ENCODE results near the gene ESPN.

The ESPN gene

DNA sequence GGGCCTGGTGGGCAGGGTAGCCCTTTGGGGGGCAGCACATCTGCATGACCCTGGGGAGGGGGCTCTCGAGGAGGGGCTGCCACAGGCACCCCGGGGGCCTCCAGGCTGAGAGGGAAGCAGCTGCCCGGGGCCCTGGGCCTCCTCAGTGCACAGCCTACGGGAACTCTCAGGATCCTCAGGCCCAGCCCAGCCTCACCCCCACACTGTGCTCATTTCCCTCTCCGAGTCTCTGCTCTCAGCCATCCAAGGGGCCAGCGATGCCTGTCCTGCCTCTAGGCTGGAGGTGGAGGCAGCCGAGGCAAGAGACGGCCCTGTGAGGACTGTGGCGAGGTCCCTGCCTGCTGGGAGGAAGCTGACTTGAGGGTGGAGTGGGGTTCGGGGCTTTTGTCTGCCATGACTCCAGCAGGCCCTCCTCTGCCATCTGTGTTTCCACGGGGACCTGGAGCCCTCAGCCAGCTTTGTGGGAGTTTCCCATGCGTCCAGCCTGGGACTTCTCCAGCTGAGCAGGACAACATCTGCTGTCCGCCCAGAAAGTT, 74.1 kb downstream of the ESPN start:
- DNase-seq (ENCODE audit: low spot score in 2 of 2) (no peak), ATAC-seq (replicated peaks; ENCODE audit: extremely low read depth, poor library complexity, severe bottlenecking) (no peak)
- peaks cover 11% of the 10 kb centered on the region for H3K4me1 Mint-ChIP-seq
- H3K27me3 Mint-ChIP-seq = peaks cover 26% of the 10 kb centered on the region
- H3K27ac Mint-ChIP-seq (ENCODE audit: low read depth) = no peak overlapping the region
- H3K9me3 Mint-ChIP-seq = no peaks in the 10 kb centered on the region
- no peaks in the 10 kb centered on the region for H3K36me3 Mint-ChIP-seq (ENCODE audit: insufficient read depth)
- H3K4me3 Mint-ChIP-seq = no peak overlapping the region

DNA sequence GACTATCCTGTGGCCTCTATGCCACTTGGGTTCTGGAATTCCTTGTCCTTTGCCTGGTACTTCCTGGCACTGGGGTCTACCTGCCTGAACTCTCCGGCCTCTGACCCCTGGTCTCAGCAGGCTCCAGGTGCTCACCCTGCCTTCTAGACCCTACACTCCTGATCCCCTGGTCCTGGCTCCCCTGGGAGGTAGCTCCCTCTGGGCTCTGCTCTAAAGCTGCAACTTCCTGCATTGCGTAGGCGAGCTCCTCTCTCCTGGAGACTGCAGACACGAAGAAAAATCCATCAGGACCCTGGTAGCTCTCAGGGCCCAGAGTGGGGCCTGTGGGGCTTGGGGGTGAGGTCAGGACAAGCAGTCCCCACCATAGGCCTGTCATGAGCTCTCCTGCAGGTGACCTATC, 74.7 kb downstream of the ESPN start:
- Mint-ChIP-seq H3K4me3 (no peak overlapping the region), H3K36me3 (ENCODE audit: insufficient read depth) (no peaks in the 10 kb centered on the region), H3K9me3 (no peaks in the 10 kb centered on the region), H3K27me3 (peaks cover 26% of the 10 kb centered on the region), H3K4me1 (peaks cover 11% of the 10 kb centered on the region), H3K27ac (ENCODE audit: low read depth) (no peak overlapping the region)
- ATAC-seq (replicated peaks; ENCODE audit: extremely low read depth, poor library complexity, severe bottlenecking) (no peak), DNase-seq (ENCODE audit: low spot score in 2 of 2) (no peak)

DNA sequence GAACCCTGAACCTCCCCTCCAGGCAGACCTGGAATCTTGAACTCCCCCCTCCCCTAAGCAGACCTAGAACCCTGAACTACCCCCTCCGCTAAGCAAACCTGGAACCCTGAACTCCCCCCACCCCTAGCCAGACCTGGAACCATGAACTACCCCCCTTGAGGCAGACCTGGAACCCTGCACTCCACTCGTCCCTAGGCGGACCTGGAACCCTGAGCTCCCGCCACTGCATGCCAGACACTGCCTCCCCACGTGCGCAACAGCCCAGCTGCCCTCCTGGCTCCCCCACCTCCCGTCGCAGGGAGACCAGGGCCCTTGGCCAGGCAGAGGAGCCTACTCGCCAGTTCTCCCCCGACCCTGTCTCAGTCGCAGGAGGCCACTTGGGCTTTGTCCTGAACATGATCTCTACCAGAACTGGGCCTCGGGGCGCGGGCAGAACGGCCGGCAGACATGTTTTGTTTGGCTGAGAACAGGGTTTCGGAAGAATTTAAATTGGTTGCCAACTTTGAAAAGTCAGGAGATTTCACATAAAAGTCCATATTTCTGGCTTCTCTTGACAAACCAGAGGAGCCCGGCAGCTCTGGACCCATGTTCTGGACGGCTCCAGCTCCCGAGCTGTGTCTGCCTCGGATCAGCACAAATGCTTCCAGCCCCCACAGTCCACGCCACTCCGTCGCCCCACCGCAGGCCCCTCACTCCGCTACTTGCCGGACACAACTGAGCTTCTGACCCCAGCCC, 76.1 kb downstream of the ESPN start:
- Mint-ChIP-seq H3K4me3 (no peak overlapping the region), H3K4me1 (peaks cover 10% of the 10 kb centered on the region), H3K27me3 (peaks cover 35% of the 10 kb centered on the region), H3K9me3 (no peaks in the 10 kb centered on the region), H3K36me3 (ENCODE audit: insufficient read depth) (no peaks in the 10 kb centered on the region), H3K27ac (ENCODE audit: low read depth) (no peak overlapping the region)
- no peak for DNase-seq (ENCODE audit: low spot score in 2 of 2)
- ATAC-seq (replicated peaks; ENCODE audit: extremely low read depth, poor library complexity, severe bottlenecking) = no peak

DNA sequence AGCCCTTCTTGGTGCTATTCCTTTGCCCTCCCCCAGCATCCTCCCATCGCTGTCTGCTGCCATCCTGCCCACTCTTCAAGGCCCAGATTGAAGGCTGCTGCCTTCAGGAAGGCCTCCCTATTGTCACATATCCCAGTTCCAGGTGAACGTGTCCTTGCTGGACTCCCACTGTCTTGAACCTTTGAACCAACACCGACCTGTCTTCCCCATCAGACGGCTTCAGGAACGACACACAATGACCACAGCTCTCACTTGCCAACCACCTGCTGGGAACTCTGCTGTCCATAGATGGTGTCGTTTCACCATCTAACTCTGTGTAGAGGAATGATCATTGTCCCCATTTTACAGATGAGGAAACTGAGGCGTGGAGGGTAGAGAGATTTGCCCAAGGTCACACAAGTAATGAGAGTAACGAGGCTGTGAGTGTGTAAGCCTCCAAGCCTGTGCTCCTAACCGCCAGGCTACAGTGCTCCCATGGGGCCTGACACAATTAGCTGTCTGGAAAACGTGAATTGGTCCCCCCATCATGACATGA, 76.8 kb downstream of the ESPN start:
- H3K27ac Mint-ChIP-seq (ENCODE audit: low read depth) = no peak overlapping the region
- H3K36me3 Mint-ChIP-seq (ENCODE audit: insufficient read depth) = no peaks in the 10 kb centered on the region
- DNase-seq (ENCODE audit: low spot score in 2 of 2) (no peak), ATAC-seq (replicated peaks; ENCODE audit: extremely low read depth, poor library complexity, severe bottlenecking) (no peak)
- no peak overlapping the region for H3K4me3 Mint-ChIP-seq
- H3K9me3 Mint-ChIP-seq = no peaks in the 10 kb centered on the region
- peaks cover 36% of the 10 kb centered on the region for H3K27me3 Mint-ChIP-seq
- peaks cover 6% of the 10 kb centered on the region for H3K4me1 Mint-ChIP-seq

DNA sequence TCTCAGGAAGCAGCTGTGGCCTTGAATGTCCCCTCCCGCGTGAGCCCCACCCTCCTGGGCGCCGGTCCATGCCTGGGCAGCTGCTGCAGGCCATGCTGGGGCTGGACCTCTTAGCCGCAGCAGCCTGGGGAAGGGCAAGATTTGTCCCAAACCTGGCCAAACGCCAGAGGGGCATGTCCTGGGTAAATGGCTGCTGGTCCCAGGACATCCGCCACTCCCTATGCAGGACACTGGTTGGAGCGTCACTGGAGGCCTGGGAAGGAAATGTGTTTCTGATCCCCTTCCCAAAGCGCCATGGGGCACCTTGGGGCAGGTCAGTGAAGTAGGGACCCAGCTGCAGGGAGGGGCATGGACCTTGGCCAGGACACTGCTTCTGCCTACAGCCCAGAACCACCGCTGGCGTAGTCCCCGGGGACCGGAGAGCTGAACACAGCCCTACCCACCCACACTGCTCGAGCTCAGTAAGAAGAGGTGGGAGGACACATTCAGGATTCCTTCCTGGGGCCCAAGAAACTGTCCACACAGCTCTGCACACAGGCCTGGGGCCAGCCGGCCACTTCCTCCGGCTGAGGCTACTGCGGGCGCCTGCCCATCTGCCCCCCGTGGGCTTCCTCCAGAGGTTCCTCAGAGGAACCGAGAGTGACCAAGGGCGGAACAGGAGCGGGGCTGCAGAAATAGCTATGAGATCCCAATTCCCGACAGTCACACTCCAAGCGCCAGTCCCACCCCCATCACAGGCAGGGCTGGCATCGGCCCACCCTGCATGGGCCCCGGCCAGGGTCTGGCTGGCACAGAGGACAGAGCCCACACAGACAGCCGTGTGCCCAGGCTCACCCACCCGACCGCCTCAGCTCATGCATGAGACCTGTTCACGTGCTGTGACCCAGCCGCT, 77.7 kb downstream of the ESPN start:
- no peak overlapping the region for H3K4me3 Mint-ChIP-seq
- H3K4me1 Mint-ChIP-seq = peaks cover 6% of the 10 kb centered on the region
- ATAC-seq (replicated peaks; ENCODE audit: extremely low read depth, poor library complexity, severe bottlenecking) = no peak
- DNase-seq (ENCODE audit: low spot score in 2 of 2) = no peak
- H3K36me3 Mint-ChIP-seq (ENCODE audit: insufficient read depth) = no peaks in the 10 kb centered on the region
- H3K27ac Mint-ChIP-seq (ENCODE audit: low read depth) = no peak overlapping the region
- peaks cover 45% of the 10 kb centered on the region for H3K27me3 Mint-ChIP-seq
- no peaks in the 10 kb centered on the region for H3K9me3 Mint-ChIP-seq

DNA sequence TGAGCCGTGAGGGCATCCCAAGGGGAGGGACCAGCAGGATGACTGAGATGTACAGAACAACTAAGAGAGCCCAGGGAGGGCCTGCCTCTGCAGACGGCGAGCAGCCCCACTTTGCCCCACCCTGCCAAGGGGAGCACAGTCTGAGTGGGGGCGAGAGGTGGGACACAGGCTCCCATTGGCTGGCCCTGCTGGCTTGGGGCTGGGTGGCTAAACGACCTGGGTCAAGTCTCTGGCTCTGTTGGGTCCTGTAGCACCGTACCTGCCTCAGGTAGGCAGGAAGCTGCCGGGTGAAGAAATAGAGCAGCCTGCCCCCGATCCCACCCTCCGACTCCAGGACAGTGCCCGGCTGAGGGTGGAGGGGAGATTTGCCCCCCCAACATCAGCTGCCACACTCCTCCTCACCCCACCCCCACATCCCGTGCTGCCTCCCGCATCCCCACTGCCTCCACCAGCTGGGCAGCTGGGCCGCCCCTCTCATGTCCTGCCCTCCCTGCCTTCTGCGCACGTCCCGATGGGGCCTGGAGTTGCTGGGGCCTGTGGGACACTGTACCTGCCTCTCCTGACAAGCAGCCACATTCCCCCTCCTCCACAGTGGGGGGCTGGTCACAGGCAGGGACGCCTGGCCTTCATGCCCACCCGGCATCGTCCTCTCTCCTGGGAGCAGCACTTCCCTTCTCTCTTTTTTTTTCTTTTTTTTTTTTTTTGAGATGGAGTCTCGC, 79.5 kb downstream of the ESPN start:
- no peak overlapping the region for H3K27ac Mint-ChIP-seq (ENCODE audit: low read depth)
- ATAC-seq (replicated peaks; ENCODE audit: extremely low read depth, poor library complexity, severe bottlenecking) = no peak
- no peaks in the 10 kb centered on the region for H3K9me3 Mint-ChIP-seq
- DNase-seq (ENCODE audit: low spot score in 2 of 2) = no peak
- H3K4me1 Mint-ChIP-seq = no peaks in the 10 kb centered on the region
- peaks cover 37% of the 10 kb centered on the region for H3K27me3 Mint-ChIP-seq
- no peak overlapping the region for H3K4me3 Mint-ChIP-seq
- no peaks in the 10 kb centered on the region for H3K36me3 Mint-ChIP-seq (ENCODE audit: insufficient read depth)

DNA sequence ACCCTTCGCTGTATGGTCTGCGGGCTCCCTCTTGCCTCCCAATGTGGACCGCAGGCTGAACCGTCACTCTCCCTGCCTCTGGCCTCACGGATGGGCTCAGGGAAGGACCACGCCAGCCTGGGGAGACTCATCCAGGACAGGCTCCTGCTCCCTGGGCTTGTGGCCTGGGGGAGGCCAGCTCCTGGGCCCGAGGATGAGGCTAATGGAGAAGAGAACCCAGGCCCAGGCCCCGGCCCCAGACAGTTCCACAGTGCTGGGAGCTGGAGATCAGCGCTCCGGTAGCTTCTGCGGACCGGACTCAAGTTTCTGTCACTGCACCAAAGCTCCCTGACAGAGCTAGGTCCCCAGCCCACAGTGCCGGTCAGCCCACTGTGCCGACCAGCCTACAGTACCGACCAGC, 80.3 kb downstream of the ESPN start:
- no peak for ATAC-seq (replicated peaks; ENCODE audit: extremely low read depth, poor library complexity, severe bottlenecking)
- H3K4me3 Mint-ChIP-seq = no peak overlapping the region

DNA sequence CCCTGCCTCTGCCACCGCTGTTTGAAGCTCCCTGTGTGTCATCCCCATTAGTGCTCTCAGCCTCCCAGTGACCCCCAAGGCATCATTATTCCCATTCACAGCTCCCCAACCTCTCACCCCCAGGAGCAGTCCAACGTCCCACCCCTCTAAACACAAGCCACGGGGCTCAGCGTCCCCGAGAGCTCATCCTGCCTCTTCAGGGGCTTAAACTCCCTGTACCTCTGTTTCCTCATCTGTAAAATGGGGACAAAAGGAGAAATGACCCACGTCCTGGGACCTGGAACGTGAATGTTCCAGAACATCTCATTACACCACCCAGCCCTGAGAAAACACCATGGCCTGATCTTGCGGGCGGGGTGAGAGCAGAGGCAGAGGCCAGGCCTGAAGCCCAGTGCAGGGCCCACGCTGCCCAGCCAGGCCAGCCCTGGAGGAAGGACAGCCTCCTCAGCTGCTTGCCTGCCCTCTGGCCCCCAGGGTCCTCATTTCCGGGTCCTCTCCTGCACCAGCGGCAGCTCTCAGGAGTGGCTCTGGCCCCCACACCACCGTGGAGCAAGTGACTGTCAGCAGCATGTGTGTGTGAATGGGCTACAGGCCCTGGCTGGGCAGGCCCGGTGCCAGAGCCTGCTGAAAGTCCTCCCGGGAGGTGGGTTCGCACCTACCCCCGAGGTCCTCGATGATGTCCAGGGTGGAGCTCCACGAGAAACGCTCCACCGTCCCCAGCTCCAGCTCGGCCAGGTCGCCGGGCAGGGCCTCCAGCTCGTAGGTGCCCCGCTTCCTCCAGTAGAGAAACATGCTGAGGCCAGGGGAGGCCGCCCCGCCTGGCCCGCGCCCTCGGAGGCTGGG, 81.0 kb downstream of the ESPN start:
- H3K36me3 Mint-ChIP-seq (ENCODE audit: insufficient read depth) = no peaks in the 10 kb centered on the region
- ATAC-seq (replicated peaks; ENCODE audit: extremely low read depth, poor library complexity, severe bottlenecking) (no peak), DNase-seq (ENCODE audit: low spot score in 2 of 2) (no peak)
- no peaks in the 10 kb centered on the region for H3K9me3 Mint-ChIP-seq
- H3K27me3 Mint-ChIP-seq = peaks cover 31% of the 10 kb centered on the region
- H3K4me1 Mint-ChIP-seq = no peaks in the 10 kb centered on the region
- no peak overlapping the region for H3K4me3 Mint-ChIP-seq
- H3K27ac Mint-ChIP-seq (ENCODE audit: low read depth) = no peak overlapping the region

More for the DNA sequence above, 80.3 kb downstream of the ESPN start:
- no peaks in the 10 kb centered on the region for H3K9me3 Mint-ChIP-seq
- no peaks in the 10 kb centered on the region for H3K36me3 Mint-ChIP-seq (ENCODE audit: insufficient read depth)
- no peaks in the 10 kb centered on the region for H3K4me1 Mint-ChIP-seq
- no peak for DNase-seq (ENCODE audit: low spot score in 2 of 2)
- no peak overlapping the region for H3K27ac Mint-ChIP-seq (ENCODE audit: low read depth)
- peaks cover 37% of the 10 kb centered on the region for H3K27me3 Mint-ChIP-seq

DNA sequence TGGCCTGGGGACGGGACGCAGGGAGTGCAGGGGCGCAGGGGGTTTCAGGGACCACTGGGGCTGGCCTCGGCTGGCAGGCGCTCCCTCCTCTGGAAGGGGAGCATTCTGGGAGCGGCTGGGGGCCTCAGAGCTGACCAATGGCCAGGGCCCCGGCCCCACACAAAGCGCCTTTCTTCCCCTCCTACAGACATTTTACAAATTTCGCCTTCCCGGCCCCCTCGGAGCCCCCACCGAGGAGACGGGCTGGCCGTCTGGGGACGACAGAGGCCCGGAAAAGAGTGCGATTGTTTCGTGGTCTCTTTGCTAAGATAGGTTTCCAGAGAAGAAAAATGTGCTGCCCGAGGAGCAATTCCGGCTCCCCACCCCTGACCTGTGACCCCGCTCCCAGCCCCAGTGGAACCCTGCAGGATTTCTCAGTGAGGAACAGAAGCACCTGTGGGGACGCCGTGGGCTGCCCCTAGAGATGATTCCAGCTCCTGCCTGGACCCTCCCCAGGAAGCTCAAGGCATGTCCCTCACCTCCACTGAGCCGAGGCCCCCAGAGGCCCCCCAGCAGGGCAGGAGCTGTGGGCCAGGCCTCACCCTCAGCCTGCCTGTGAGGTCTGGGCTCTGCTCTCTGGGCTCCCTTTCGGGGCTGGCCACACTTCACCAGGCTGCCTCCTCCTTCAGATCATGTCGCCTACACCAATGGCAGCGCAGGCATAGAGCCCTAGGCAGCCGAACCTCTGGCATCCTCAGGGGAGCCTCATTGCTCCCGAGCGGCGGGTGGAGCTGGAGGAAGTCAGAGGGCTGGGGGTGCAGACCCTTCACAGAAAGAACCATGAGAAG, 81.8 kb downstream of the ESPN start:
- peaks cover 23% of the 10 kb centered on the region for H3K27me3 Mint-ChIP-seq
- no peaks in the 10 kb centered on the region for H3K36me3 Mint-ChIP-seq (ENCODE audit: insufficient read depth)
- H3K4me1 Mint-ChIP-seq = no peaks in the 10 kb centered on the region
- H3K9me3 Mint-ChIP-seq = no peaks in the 10 kb centered on the region
- H3K27ac Mint-ChIP-seq (ENCODE audit: low read depth) = no peak overlapping the region
- ATAC-seq (replicated peaks; ENCODE audit: extremely low read depth, poor library complexity, severe bottlenecking) (no peak), DNase-seq (ENCODE audit: low spot score in 2 of 2) (no peak)
- H3K4me3 Mint-ChIP-seq = no peak overlapping the region

DNA sequence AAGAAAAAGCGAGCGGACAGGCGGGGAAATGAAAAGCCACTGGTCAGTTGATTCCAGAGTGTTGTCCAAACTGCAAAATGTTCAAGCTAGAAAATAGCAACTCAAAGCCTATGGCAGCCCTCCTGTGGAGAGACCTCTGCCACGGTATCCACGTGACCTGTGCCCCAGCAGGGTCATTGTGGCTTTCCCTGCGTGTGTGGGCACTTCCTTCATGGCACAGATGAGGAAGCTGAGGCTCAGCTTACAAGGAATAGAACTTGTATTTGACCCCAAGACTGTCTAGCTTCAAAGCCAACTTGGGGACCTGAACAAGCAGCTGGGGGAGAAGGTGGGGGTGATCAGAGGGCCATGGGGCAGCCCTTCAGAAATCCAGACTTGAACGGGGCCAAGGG, 82.5 kb downstream of the ESPN start:
- no peak for ATAC-seq (replicated peaks; ENCODE audit: extremely low read depth, poor library complexity, severe bottlenecking)
- H3K9me3 Mint-ChIP-seq = no peaks in the 10 kb centered on the region

DNA sequence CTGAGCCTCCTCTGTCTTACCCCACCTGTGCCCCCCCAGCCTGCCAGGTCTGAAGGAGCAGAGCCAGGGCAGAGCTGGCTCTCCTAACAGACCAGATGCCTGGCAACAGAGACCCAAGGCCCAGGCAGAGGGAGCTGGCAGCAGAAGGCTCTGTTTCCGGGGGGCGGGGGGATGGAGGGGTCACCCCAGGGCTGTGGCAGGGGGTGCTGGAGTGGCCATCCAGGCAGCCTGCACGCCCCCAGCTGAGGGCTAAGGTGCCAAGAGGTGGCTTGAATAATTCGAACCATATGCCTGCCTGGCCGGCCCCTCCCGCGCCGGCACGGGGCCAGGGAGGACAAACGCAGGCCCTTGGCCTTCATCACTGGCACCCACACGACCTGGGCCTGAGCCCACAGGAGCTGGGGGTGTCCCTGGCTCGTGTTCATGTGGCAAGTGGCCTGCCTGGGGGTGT, 82.9 kb downstream of the ESPN start:
- DNase-seq (ENCODE audit: low spot score in 2 of 2) = no peak
- no peaks in the 10 kb centered on the region for H3K9me3 Mint-ChIP-seq
- no peak for ATAC-seq (replicated peaks; ENCODE audit: extremely low read depth, poor library complexity, severe bottlenecking)
- H3K4me3 Mint-ChIP-seq = no peak overlapping the region
- no peaks in the 10 kb centered on the region for H3K4me1 Mint-ChIP-seq
- H3K27ac Mint-ChIP-seq (ENCODE audit: low read depth) = no peak overlapping the region
- peaks cover 19% of the 10 kb centered on the region for H3K27me3 Mint-ChIP-seq
- H3K36me3 Mint-ChIP-seq (ENCODE audit: insufficient read depth) = no peaks in the 10 kb centered on the region

More for the DNA sequence above, 82.5 kb downstream of the ESPN start:
- Mint-ChIP-seq H3K4me3 (no peak overlapping the region), H3K36me3 (ENCODE audit: insufficient read depth) (no peaks in the 10 kb centered on the region), H3K27me3 (peaks cover 19% of the 10 kb centered on the region), H3K4me1 (no peaks in the 10 kb centered on the region), H3K27ac (ENCODE audit: low read depth) (no peak overlapping the region)
- DNase-seq (ENCODE audit: low spot score in 2 of 2) = no peak

Data from central memory CD8-positive, alpha-beta T cell (primary cell).